ENCODE results near the gene ACTC1. TPM values are rescaled to one million over a fixed set of nuclear protein-coding genes. Genes with fewer than 3 reads are reported as not detected.

Gene ACTC1
- polyA plus RNA-seq, 1 donor from 2014 or later = not detected

GRCh38 chr15:34802803-34803750, 7.7 kb upstream of the ACTC1 start:
- Histone ChIP-seq H4K20me1 (ENCODE audit: insufficient read depth) (no peaks in the 10 kb centered on the region), H3K27ac (ENCODE audit: low read length) (no peak overlapping the region), H2AFZ (ENCODE audit: low read depth, low read length) (no peak overlapping the region), H3K9me2 (ENCODE audit: insufficient read depth, low read length) (no peaks in the 10 kb centered on the region), H3K9me3 (ENCODE audit: low read length) (no peaks in the 10 kb centered on the region), H3K79me2 (replicated peaks; ENCODE audit: insufficient read depth, low read length) (no peaks in the 10 kb centered on the region), H3K27me3 (ENCODE audit: insufficient read depth, low read depth, low read length) (no peaks in the 10 kb centered on the region), H3K9ac (ENCODE audit: low read length) (no peak overlapping the region), H3F3A (ENCODE audit: insufficient read depth, low read length, poor library complexity, severe bottlenecking) (no peaks in the 10 kb centered on the region), H3K4me2 (ENCODE audit: low read length) (no peak overlapping the region), H3K4me3 (ENCODE audit: low read length) (no peak overlapping the region), H3K36me3 (ENCODE audit: insufficient read depth, low read length) (no peaks in the 10 kb centered on the region)
- TF ChIP-seq CTCF (IDR thresholded peaks at IDR 0.05; ENCODE audit: poor library complexity, severe bottlenecking) (no peak), POLR2AphosphoS5 (IDR thresholded peaks at IDR 0.05) (no peak), REST (IDR thresholded peaks at IDR 0.05; ENCODE audit: borderline replicate concordance) (no peak), EP300 (conservative IDR thresholded peaks at IDR 0.05; ENCODE audit: poor library complexity, severe bottlenecking) (no peak), SMC3 (conservative IDR thresholded peaks at IDR 0.05; ENCODE audit: poor library complexity) (no peak), TAF1 (IDR thresholded peaks at IDR 0.05; ENCODE audit: low read depth) (no peak), RAD21 (conservative IDR thresholded peaks at IDR 0.05) (no peak), MXI1 (conservative IDR thresholded peaks at IDR 0.05; ENCODE audit: poor library complexity, severe bottlenecking) (no peak), EZH2 (IDR thresholded peaks at IDR 0.05; ENCODE audit: borderline replicate concordance, insufficient read depth, low read length, poor library complexity, severe bottlenecking) (no peak)

- Histone ChIP-seq H3K36me3 (ENCODE audit: insufficient read depth, low read length) (no peaks in the 10 kb centered on the region), H3K9me3 (ENCODE audit: low read length) (no peaks in the 10 kb centered on the region), H3K9me2 (ENCODE audit: insufficient read depth, low read length) (no peaks in the 10 kb centered on the region), H3K27ac (ENCODE audit: low read length) (no peak overlapping the region), H3K9ac (ENCODE audit: low read length) (no peak overlapping the region), H3K4me2 (ENCODE audit: low read length) (no peak overlapping the region), H3K79me2 (replicated peaks; ENCODE audit: insufficient read depth, low read length) (no peaks in the 10 kb centered on the region), H3K4me3 (ENCODE audit: low read length) (no peak overlapping the region), H3K27me3 (ENCODE audit: insufficient read depth, low read depth, low read length) (no peaks in the 10 kb centered on the region), H4K20me1 (ENCODE audit: insufficient read depth) (no peaks in the 10 kb centered on the region), H2AFZ (ENCODE audit: low read depth, low read length) (no peak overlapping the region), H3F3A (ENCODE audit: insufficient read depth, low read length, poor library complexity, severe bottlenecking) (no peaks in the 10 kb centered on the region)
- no peak for TF ChIP-seq TAF1 (IDR thresholded peaks at IDR 0.05; ENCODE audit: low read depth)
- no peak for TF ChIP-seq EP300 (conservative IDR thresholded peaks at IDR 0.05; ENCODE audit: poor library complexity, severe bottlenecking)
- no peak for TF ChIP-seq CTCF (IDR thresholded peaks at IDR 0.05; ENCODE audit: poor library complexity, severe bottlenecking)
- TF ChIP-seq EZH2 (IDR thresholded peaks at IDR 0.05; ENCODE audit: borderline replicate concordance, insufficient read depth, low read length, poor library complexity, severe bottlenecking) = no peak
- TF ChIP-seq SMC3 (conservative IDR thresholded peaks at IDR 0.05; ENCODE audit: poor library complexity) = no peak
- no peak for TF ChIP-seq RAD21 (conservative IDR thresholded peaks at IDR 0.05)
- no peak for TF ChIP-seq REST (IDR thresholded peaks at IDR 0.05; ENCODE audit: borderline replicate concordance)
- TF ChIP-seq MXI1 (conservative IDR thresholded peaks at IDR 0.05; ENCODE audit: poor library complexity, severe bottlenecking) = no peak
- TF ChIP-seq POLR2AphosphoS5 (IDR thresholded peaks at IDR 0.05) = no peak
Measured at GRCh38 chr15:34802371-34802770, 7.0 kb upstream of the ACTC1 start.
